Measurements from ENCODE around the gene SMAD3. TPM values are rescaled to one million over a fixed set of nuclear protein-coding genes. Genes with fewer than 3 reads are reported as not detected.
A peak's percentile ranks its signal among the peaks of the same experiment; 100 is the strongest.
"Not testable (repeated sequence)": the region's sequence is repeated elsewhere in the genome, so short reads cannot be mapped to it uniquely, and the experiment has no call there.

The SMAD3 gene
- total RNA-seq (2014; rRNA removed), result 18.2 and 35.4 TPM in 2 replicates
- 43.2 TPM for polyA plus RNA-seq (2012)

- DNase-seq (ENCODE audit: low read depth), result peak; percentile 93
These were observed at the start of gene SMAD3 for GRCh38 chr15:67065531-67066005. SMAD3 (plus strand) TSS chr15:67065602; CDS start chr15:67066155, 553 bp downstream.

- DNase-seq (ENCODE audit: low read depth), result no peak
These were observed 48.1 kb upstream of the SMAD3 start for GRCh38 chr15:67017311-67017710.

GRCh38 chr15:67018026-67018425 lies 47.4 kb upstream of the SMAD3 start:
- DNase-seq (ENCODE audit: low read depth), result peak; percentile 54

GRCh38 chr15:67018441-67018840 lies 47.0 kb upstream of the SMAD3 start:
- peak; percentile 71 for DNase-seq (ENCODE audit: low read depth)

GRCh38 chr15:67019069-67019468 lies 46.3 kb upstream of the SMAD3 start:
- no peak for DNase-seq (ENCODE audit: low read depth)

- no peak for DNase-seq (ENCODE audit: low read depth)
These were observed 45.4 kb upstream of the SMAD3 start for GRCh38 chr15:67019884-67020520.

- DNase-seq (ENCODE audit: low read depth), result not testable (repeated sequence)
These were observed 44.7 kb upstream of the SMAD3 start for GRCh38 chr15:67020668-67021067.

- DNase-seq (ENCODE audit: low read depth), result no peak
These were observed 43.9 kb upstream of the SMAD3 start for GRCh38 chr15:67021455-67021854.

- DNase-seq (ENCODE audit: low read depth), result no peak
These were observed 42.8 kb upstream of the SMAD3 start for GRCh38 chr15:67022587-67023105.

- no peak for DNase-seq (ENCODE audit: low read depth)
These were observed 41.7 kb upstream of the SMAD3 start for GRCh38 chr15:67023517-67024313.

GRCh38 chr15:67024314-67024997 lies 40.9 kb upstream of the SMAD3 start:
- DNase-seq (ENCODE audit: low read depth), result peak; percentile 96

- no peak for DNase-seq (ENCODE audit: low read depth)
These were observed 40.4 kb upstream of the SMAD3 start for GRCh38 chr15:67024998-67025368.

GRCh38 chr15:67025719-67026609 lies 39.4 kb upstream of the SMAD3 start:
- peak; percentile 86 for DNase-seq (ENCODE audit: low read depth)

- no peak for DNase-seq (ENCODE audit: low read depth)
These were observed 38.8 kb upstream of the SMAD3 start for GRCh38 chr15:67026610-67026967.

GRCh38 chr15:67028440-67028839 lies 37.0 kb upstream of the SMAD3 start:
- DNase-seq (ENCODE audit: low read depth), result not testable (repeated sequence)

GRCh38 chr15:67030036-67030762 lies 35.2 kb upstream of the SMAD3 start:
- no peak for DNase-seq (ENCODE audit: low read depth)

GRCh38 chr15:67031331-67031730 lies 34.1 kb upstream of the SMAD3 start:
- DNase-seq (ENCODE audit: low read depth), result no peak

- DNase-seq (ENCODE audit: low read depth), result no peak
These were observed 32.8 kb upstream of the SMAD3 start for GRCh38 chr15:67032608-67033007.

- DNase-seq (ENCODE audit: low read depth), result no peak
These were observed 32.4 kb upstream of the SMAD3 start for GRCh38 chr15:67033012-67033411.

GRCh38 chr15:67033571-67034044 lies 31.8 kb upstream of the SMAD3 start:
- no peak for DNase-seq (ENCODE audit: low read depth)

Measured in LHCN-M2 (cell line).